ENCODE measurements around the gene TPO. TPM values are rescaled to one million over a fixed set of nuclear protein-coding genes. Genes with fewer than 3 reads are reported as not detected.

TPO gene
- total RNA-seq: 0.07 TPM in 1 of 2 replicates, not detected in the other

GRCh38 chr2:1413156-1413710 lies at the start of gene TPO:
Gene TPO, plus strand, starts transcription at chr2:1413463. Its CDS starts 946 bp downstream, at chr2:1414409.

